Liver (tissue), 3 donors: ENCODE data around the gene TCF7L1.

Source experiments
- JUND ChIP-seq, 2 donors: IDR thresholded peaks; 2 replicates each; pipeline ENCODE4 v1.6.1; 2016; ENCODE audit warnings: antibody characterized with exemption in 2 of 2
- RAD21 ChIP-seq, 2 donors: IDR thresholded peaks; 2 replicates each; pipeline ENCODE4 v1.6.1; 2016; ENCODE audit warnings: antibody characterized with exemption in 2 of 2, mild to moderate bottlenecking in 2 of 2
- RXRA ChIP-seq, 2 donors: IDR thresholded peaks; 2 replicates each; pipeline ENCODE4 v1.6.1; 2017 to 2018; ENCODE audit warnings: antibody characterized with exemption in 2 of 2, mild to moderate bottlenecking in 1 of 2
- SP1 ChIP-seq: IDR thresholded peaks from 2 replicates; pipeline ENCODE4 v1.6.1; 2018; ENCODE audit warnings: antibody characterized with exemption, mild to moderate bottlenecking
- YY1 ChIP-seq: IDR thresholded peaks from 2 replicates; pipeline ENCODE4 v1.6.1; 2016; ENCODE audit warnings: antibody characterized with exemption, mild to moderate bottlenecking
- TF ChIP-seq, protein P1 (sequence below): fragments of 150-350 bp; IDR thresholded peaks from 2 replicates; pipeline ENCODE4 v1.5.1; 2017; ENCODE audit warnings: improper control_type of control experiment, low read depth, low read length; ENCODE audit not compliant: missing input control
- TF ChIP-seq, protein P2 (sequence below): IDR thresholded peaks from 2 replicates; pipeline ENCODE4 v1.6.1; 2016; ENCODE audit warnings: antibody characterized with exemption, mild to moderate bottlenecking
- TF ChIP-seq, protein P3 (sequence below): IDR thresholded peaks from 2 replicates; pipeline ENCODE4 v1.6.1; 2016; ENCODE audit warnings: antibody characterized with exemption
- donor health status: healthy.
- donor health status: healthy.

DNA sequence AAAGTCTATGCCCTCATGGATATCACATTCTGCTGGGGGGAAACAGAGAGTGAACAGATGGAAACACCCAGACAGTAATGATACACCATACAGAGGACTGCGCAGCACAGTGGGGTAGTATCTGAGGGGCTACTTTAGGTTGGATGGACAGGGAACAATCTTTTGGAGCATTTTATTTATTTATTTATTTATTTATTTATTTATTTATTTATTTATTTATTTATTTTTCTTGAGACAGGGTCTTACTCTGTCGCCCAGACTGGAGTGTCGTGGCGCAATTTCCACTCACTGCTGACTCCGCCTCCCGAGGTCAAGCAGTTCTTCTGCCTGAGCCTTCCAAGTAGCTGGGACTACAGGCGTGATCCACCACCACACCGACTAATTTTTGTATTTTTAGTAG is 105.4 kb downstream of the TCF7L1 start:
- TF ChIP-seq, protein P1, sequence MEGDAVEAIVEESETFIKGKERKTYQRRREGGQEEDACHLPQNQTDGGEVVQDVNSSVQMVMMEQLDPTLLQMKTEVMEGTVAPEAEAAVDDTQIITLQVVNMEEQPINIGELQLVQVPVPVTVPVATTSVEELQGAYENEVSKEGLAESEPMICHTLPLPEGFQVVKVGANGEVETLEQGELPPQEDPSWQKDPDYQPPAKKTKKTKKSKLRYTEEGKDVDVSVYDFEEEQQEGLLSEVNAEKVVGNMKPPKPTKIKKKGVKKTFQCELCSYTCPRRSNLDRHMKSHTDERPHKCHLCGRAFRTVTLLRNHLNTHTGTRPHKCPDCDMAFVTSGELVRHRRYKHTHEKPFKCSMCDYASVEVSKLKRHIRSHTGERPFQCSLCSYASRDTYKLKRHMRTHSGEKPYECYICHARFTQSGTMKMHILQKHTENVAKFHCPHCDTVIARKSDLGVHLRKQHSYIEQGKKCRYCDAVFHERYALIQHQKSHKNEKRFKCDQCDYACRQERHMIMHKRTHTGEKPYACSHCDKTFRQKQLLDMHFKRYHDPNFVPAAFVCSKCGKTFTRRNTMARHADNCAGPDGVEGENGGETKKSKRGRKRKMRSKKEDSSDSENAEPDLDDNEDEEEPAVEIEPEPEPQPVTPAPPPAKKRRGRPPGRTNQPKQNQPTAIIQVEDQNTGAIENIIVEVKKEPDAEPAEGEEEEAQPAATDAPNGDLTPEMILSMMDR, result no peak
- TF ChIP-seq, protein P2, sequence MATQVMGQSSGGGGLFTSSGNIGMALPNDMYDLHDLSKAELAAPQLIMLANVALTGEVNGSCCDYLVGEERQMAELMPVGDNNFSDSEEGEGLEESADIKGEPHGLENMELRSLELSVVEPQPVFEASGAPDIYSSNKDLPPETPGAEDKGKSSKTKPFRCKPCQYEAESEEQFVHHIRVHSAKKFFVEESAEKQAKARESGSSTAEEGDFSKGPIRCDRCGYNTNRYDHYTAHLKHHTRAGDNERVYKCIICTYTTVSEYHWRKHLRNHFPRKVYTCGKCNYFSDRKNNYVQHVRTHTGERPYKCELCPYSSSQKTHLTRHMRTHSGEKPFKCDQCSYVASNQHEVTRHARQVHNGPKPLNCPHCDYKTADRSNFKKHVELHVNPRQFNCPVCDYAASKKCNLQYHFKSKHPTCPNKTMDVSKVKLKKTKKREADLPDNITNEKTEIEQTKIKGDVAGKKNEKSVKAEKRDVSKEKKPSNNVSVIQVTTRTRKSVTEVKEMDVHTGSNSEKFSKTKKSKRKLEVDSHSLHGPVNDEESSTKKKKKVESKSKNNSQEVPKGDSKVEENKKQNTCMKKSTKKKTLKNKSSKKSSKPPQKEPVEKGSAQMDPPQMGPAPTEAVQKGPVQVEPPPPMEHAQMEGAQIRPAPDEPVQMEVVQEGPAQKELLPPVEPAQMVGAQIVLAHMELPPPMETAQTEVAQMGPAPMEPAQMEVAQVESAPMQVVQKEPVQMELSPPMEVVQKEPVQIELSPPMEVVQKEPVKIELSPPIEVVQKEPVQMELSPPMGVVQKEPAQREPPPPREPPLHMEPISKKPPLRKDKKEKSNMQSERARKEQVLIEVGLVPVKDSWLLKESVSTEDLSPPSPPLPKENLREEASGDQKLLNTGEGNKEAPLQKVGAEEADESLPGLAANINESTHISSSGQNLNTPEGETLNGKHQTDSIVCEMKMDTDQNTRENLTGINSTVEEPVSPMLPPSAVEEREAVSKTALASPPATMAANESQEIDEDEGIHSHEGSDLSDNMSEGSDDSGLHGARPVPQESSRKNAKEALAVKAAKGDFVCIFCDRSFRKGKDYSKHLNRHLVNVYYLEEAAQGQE, result no peak
- TF ChIP-seq JUND (IDR thresholded peaks at IDR 0.05) (no peak), RXRA (IDR thresholded peaks at IDR 0.05) (no peak), SP1 (no peak), RAD21 (IDR thresholded peaks at IDR 0.05) (no peak), YY1 (no peak)
- TF ChIP-seq, protein P3, sequence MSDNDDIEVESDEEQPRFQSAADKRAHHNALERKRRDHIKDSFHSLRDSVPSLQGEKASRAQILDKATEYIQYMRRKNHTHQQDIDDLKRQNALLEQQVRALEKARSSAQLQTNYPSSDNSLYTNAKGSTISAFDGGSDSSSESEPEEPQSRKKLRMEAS, result no peak
